Measurements from ENCODE around the gene TSPAN10.

The TSPAN10 gene

GRCh38 chr17:81697261-81698044 is 60.5 kb downstream of the TSPAN10 start:
- no peak for TF ChIP-seq CTCF (IDR thresholded peaks at IDR 0.05; ENCODE audit: control insufficient read depth, extremely low read depth, insufficient read depth)
- no peak for DNase-seq (ENCODE audit: low read depth)
- no peak overlapping the region for H3K4me3 ChIP-seq (ENCODE audit: low read depth, low read length)

All from LNCaP clone FGC (cell line).